KMS-11 (cell line): ENCODE data around the gene DDX31.
A peak's percentile ranks its signal among the peaks of the same experiment; 100 is the strongest.

Source experiments
- H2AFZ ChIP-seq: fragments of 200-600 bp; sonication (generic); 2 replicates; pipeline ENCODE4 v1.6.1; 2016; ENCODE audit warnings: antibody characterized with exemption, mixed run types, low read depth
- H3K27ac ChIP-seq: fragments of 200-600 bp; sonication (generic); 2 replicates; pipeline ENCODE4 v1.6.1; 2016; ENCODE audit warnings: mild to moderate bottlenecking, mixed run types
- H3K27me3 ChIP-seq: fragments of 200-600 bp; sonication (generic); 2 replicates; pipeline ENCODE4 v1.6.1; 2017; ENCODE audit warnings: mild to moderate bottlenecking, low read depth, mixed run types, moderate library complexity; ENCODE audit not compliant: insufficient read depth
- H3K36me3 ChIP-seq: fragments of 200-600 bp; sonication (generic); 2 replicates; pipeline ENCODE4 v1.6.1; 2017; ENCODE audit warnings: mild to moderate bottlenecking, mixed run types; ENCODE audit not compliant: insufficient read depth
- H3K4me1 ChIP-seq: fragments of 200-600 bp; sonication (generic); 2 replicates; pipeline ENCODE4 v1.6.1; 2016; ENCODE audit warnings: mild to moderate bottlenecking, low read depth, mixed run types; ENCODE audit not compliant: poor library complexity, severe bottlenecking
- H3K4me2 ChIP-seq: fragments of 200-600 bp; sonication (generic); 2 replicates; pipeline ENCODE4 v1.7.0; 2016; ENCODE audit warnings: mild to moderate bottlenecking, mixed run types
- H3K4me3 ChIP-seq: fragments of 200-600 bp; sonication (generic); IDR thresholded peaks from 2 replicates; pipeline ENCODE4 v1.6.1; 2017; ENCODE audit warnings: low read depth, low read length, mixed read lengths; ENCODE audit not compliant: insufficient read depth
- H3K79me2 ChIP-seq: fragments of 200-600 bp; sonication (generic); 2 replicates; pipeline ENCODE4 v1.6.1; 2016; ENCODE audit warnings: low read depth, mixed run types; ENCODE audit not compliant: insufficient read depth
- H3K9ac ChIP-seq: fragments of 200-600 bp; sonication (generic); 2 replicates; pipeline ENCODE4 v1.6.1; 2016; ENCODE audit warnings: mild to moderate bottlenecking, mixed run types
- H4K20me1 ChIP-seq: fragments of 200-600 bp; sonication (generic); 2 replicates; pipeline ENCODE4 v1.6.1; 2016; ENCODE audit warnings: mild to moderate bottlenecking, mixed run types; ENCODE audit not compliant: insufficient read depth
- TF ChIP-seq, protein P1 (sequence below): fragments of 200-600 bp; sonication (generic); conservative IDR thresholded peaks from 2 replicates; pipeline ENCODE4 v1.6.1; 2017; ENCODE audit warnings: low read depth, mild to moderate bottlenecking, antibody characterized with exemption, low read length, moderate library complexity, mixed read lengths

Gene DDX31

DNA sequence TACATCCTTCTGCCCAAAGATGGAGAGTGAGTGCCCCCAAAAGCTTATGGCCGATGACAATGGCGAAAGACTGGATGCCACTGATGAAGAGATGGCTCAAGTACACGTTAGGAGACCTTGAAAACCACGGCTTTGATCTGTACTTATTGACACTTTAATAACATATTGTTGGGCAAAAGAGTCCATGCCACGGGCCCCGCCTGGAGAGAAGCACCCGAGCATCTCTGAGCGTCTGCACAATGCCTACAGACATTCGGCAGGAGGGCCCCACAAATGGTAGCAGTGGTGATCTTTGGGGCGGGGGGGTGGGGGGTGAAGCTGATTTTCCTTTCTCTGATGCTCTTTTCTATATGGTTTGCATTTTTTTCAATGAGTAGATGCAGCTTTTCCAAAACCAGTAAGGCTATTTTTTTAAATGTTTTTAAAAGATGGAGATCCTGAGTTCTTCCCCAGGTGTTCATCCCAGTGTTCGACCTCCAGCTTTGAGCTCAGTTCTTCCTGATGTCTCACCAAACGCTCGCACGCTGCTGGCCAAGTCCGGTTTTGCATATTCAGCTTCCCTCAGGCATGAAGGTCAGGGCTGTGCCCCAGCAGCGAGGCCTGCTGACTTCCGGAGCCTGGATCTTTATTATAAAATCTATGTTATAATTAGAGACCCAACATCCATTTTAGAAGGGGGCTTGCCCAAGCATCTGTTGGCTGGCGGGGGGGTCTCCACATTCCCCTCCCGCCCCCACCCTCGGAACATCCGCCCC lies 121.6 kb downstream of the DDX31 start:
- Histone ChIP-seq H3K4me3 (no peak overlapping the region), H3K9ac (no peak overlapping the region), H3K4me2 (no peak overlapping the region), H3K27me3 (no peaks in the 10 kb centered on the region), H2AFZ (no peak overlapping the region), H4K20me1 (no peaks in the 10 kb centered on the region), H3K4me1 (no peaks in the 10 kb centered on the region), H3K27ac (no peak overlapping the region), H3K36me3 (no peaks in the 10 kb centered on the region), H3K79me2 (no peaks in the 10 kb centered on the region)
- TF ChIP-seq, protein P1, sequence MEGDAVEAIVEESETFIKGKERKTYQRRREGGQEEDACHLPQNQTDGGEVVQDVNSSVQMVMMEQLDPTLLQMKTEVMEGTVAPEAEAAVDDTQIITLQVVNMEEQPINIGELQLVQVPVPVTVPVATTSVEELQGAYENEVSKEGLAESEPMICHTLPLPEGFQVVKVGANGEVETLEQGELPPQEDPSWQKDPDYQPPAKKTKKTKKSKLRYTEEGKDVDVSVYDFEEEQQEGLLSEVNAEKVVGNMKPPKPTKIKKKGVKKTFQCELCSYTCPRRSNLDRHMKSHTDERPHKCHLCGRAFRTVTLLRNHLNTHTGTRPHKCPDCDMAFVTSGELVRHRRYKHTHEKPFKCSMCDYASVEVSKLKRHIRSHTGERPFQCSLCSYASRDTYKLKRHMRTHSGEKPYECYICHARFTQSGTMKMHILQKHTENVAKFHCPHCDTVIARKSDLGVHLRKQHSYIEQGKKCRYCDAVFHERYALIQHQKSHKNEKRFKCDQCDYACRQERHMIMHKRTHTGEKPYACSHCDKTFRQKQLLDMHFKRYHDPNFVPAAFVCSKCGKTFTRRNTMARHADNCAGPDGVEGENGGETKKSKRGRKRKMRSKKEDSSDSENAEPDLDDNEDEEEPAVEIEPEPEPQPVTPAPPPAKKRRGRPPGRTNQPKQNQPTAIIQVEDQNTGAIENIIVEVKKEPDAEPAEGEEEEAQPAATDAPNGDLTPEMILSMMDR: no peak

DNA sequence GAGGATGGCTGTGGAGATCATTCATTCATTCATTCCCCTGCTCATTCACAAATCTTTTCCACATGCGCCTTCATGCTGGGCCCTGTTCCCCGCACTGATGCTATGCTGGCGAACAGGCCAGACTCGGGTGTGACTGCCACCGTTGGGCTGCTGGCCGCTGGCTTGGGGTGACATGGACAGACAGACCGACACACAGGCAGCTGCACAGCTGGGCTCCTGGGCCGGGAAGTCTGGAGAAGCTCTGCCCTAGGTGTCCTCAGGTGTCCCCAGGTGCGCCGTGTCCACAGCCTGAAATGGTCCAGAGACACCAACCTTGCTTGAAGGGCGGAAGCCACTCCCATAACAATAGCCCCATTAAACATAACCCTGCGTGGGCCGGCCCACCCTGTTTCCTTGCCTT lies 122.3 kb downstream of the DDX31 start:
- TF ChIP-seq, protein P1: no peak
- no peak overlapping the region for H3K4me2 ChIP-seq
- no peak overlapping the region for H2AFZ ChIP-seq
- no peaks in the 10 kb centered on the region for H3K79me2 ChIP-seq
- H3K9ac ChIP-seq: no peak overlapping the region
- H3K36me3 ChIP-seq: no peaks in the 10 kb centered on the region
- no peak overlapping the region for H3K27ac ChIP-seq
- no peaks in the 10 kb centered on the region for H3K4me1 ChIP-seq
- H4K20me1 ChIP-seq: no peaks in the 10 kb centered on the region
- H3K27me3 ChIP-seq: no peaks in the 10 kb centered on the region
- H3K4me3 ChIP-seq: no peak overlapping the region

DNA sequence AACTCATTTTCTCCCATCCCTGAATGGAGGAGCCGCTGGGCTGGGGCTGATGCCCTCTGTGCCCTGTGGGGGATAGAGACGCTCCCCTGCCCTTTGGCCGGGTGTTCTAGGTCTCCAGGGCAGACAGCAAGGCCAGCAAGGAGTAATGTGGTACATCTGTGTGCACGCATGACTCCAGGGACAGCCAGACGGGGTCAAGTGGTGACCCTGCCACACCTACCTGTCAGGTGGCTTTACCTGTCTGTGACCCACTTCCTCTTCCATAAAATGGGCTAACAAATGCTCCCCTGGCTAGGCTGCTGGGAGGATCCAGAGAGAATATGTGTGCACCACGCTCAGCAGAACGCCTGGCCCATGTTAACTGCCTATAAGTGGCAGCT lies 122.7 kb downstream of the DDX31 start:
- Histone ChIP-seq H3K4me1 (no peaks in the 10 kb centered on the region), H3K9ac (no peak overlapping the region), H2AFZ (no peak overlapping the region), H3K36me3 (no peaks in the 10 kb centered on the region), H3K4me2 (no peak overlapping the region), H3K79me2 (no peaks in the 10 kb centered on the region), H4K20me1 (no peaks in the 10 kb centered on the region), H3K27me3 (no peaks in the 10 kb centered on the region), H3K27ac (no peak overlapping the region), H3K4me3 (no peak overlapping the region)
- TF ChIP-seq, protein P1: no peak

DNA sequence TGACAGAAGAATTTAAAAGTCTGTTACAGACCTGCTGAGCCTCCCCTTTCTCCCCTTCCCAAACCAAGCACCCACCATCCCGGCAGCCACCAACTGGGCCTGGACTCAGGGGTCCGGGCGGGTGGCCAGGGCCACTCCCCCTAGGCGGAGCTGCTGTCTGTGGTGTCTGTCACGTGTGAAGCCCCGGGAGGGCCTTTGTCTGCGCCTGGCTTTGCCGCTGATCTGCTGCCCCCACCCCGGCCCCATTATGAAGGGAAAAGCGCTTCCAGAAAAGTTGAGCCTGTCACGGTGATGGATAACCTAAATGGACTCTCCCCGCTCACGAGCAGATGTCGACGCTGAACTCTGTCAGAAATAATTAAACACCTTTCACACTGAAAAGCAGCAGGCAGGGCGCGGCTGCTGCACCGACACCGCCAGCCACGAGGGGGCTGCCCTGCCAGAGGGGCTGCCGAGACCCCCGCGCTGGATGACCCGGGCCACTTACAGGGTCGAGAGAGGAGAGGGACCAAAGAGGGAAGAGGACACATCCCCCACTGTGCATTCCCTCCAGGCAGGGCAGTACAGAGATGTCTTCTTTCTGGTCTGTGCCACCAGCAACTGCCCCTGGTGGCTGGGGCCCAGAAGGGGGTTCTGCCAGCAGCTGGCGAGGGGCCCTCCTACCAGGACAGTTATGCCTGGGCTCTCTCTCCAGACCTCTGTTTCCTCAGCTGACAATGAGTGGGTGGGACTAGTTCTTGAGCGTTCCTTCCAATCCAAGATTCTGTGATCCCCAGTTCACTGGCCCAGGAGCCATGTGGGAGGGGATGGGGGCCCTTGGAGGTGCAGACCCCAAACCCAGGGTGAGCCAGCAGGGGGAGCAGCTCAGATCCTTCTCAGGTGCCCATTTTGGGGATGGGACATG lies 123.4 kb downstream of the DDX31 start:
- H3K9ac ChIP-seq: no peak overlapping the region
- no peak overlapping the region for H3K4me2 ChIP-seq
- H3K27ac ChIP-seq: no peak overlapping the region
- H2AFZ ChIP-seq: no peak overlapping the region
- H3K36me3 ChIP-seq: no peaks in the 10 kb centered on the region
- no peaks in the 10 kb centered on the region for H4K20me1 ChIP-seq
- TF ChIP-seq, protein P1: 0 out of 2 replicates have a peak, but pooled peaks have one; percentile 12
- H3K4me3 ChIP-seq: no peak overlapping the region
- no peaks in the 10 kb centered on the region for H3K79me2 ChIP-seq
- H3K27me3 ChIP-seq: no peaks in the 10 kb centered on the region
- H3K4me1 ChIP-seq: no peaks in the 10 kb centered on the region
